RKO (cell line): Measurements from ENCODE around the gene GAS2L1.

Experiments
- DNase-seq: peaks from one replicate; pipeline ENCODE4 v3.0.0-alpha.2; 2016; ENCODE audit warnings: low spot score

Gene GAS2L1

GRCh38 chr22:29310065-29310862, 3.8 kb downstream of the GAS2L1 start:
- no peak for DNase-seq

- DNase-seq, result peak; percentile 95
These were observed 4.5 kb downstream of the GAS2L1 start for GRCh38 chr22:29310863-29311339.

DNA sequence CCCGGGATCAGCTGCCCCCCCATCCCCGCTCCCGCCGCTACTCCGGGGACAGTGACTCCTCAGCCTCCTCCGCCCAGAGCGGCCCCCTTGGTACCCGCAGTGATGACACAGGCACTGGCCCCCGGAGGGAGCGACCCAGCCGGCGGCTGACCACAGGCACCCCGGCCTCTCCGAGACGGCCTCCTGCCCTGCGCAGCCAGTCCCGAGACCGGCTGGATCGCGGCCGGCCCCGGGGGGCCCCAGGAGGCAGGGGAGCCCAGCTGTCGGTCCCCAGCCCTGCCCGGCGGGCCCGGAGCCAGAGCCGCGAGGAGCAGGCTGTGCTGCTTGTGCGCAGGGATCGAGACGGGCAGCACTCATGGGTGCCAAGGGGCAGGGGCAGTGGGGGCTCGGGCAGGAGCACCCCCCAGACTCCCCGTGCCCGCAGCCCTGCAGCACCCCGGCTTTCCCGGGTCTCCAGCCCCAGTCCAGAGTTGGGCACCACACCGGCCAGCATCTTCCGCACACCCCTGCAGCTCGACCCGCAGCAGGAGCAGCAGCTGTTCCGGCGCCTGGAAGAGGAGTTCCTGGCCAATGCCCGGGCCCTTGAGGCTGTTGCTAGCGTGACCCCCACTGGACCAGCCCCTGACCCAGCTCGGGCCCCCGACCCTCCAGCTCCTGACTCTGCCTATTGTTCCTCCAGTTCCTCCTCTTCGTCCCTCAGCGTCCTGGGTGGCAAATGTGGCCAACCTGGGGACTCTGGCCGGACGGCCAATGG, 5.2 kb downstream of the GAS2L1 start:
- no peak for DNase-seq

- DNase-seq, result no peak
These were observed 6.0 kb downstream of the GAS2L1 start for GRCh38 chr22:29312218-29313125.

DNA sequence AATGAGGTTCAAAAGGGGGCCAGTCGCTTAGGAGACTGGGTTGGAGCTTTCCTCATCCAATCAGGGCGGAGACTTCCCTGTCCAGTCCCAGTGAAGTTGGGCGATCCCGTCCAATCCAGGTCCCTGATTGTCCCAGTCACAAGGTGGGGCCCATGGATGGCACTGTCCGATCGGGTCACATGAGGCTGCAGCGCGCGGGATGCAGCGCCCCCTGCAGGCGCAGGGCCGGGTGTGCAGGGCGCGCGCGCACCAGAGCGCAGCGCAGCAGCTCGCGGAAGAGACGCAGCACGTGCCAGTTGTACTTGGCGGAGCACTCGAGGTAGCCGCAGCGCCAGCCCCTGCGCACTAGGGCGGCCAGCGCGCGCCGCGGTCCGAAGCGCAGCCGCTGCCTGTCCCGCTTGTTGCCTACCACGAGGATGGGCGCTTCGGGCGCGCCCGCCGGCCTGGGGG, 6.7 kb downstream of the GAS2L1 start:
- no peak for DNase-seq

DNA sequence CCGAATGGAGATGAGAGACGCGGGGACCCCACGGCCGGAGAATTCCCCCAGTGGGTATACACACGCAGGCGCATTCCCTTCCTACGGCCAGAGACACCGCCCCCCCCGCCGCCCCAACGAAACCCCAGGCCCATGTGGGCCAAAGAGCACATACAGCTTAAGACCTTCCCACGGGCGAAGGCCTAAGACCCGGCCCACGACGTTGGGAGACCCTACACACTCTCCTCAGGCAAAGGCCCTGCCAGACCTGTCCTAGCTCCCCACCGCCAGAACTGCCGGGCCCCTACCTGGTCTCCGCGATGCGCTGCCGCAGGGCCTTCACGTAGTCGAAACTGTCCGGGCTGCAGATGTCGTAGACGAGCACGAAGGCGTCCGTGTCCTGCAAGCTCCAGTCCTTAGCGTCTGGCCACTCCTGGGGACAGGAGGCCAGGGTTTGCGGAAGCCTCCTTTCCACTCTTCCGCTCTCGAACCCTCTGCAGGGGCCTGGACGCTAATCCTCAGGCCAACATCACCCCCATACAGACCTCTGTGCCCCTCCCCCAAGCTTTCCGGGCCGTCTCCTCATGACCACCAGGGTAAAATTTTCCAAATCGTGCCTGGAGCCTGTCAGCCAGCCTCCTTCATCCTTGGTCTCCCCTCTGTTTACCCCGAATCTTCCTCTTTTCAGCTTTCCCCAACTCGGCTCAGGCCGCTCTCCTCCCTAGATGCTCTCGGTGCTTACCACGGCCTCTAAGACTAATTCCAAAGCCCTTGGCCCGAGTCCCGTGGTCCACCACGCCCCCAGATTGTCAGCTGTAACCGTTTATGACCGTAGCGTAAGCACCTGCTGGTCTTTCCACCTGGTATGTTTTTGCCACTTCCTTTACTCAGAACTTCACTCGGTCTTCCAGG, 7.4 kb downstream of the GAS2L1 start:
- no peak for DNase-seq

DNA sequence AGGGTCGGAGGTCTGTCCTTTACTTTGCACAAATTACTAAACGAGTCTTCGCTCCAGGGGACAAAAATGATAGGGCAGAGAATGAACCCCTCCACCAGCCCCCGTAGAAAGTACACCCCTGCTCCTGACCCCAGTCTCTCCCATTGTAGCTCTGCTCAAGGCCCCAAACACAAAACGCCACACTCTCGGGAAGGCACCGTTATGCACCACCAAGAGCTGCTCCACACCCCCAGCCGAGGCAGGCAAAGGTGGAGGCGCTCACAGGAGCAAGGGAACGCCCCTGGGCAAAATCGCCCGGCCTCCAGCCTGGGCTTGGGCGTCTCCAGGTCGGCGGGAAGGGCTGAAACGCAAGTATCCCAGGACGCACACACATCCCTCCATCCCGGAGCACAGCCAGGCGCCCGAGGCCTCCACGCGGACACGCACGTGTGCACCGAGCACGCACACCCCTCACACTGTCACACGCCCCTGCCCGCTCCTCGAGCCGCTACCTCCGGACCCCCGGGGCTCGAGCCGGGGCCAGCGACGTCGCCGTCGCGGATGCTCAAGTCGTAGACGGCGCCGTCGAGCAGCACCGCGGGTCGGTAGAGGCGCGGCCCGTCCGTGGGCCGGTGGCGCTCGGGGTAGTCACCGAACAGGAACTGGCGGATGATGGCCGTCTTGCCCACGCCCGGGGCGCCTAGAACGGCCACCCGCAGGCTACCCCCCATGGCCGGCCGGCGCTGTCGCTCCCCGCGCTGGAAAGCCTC, 8.3 kb downstream of the GAS2L1 start:
- DNase-seq, result no peak

GRCh38 chr22:29315286-29316140, 9.1 kb downstream of the GAS2L1 start, which contains the start of gene RASL10A:
TSS of gene RASL10A (minus strand) at chr22:29315697. CDS start at chr22:29315246, 451 bp downstream.
- DNase-seq, result no peak

- DNase-seq, result no peak
These were observed 9.8 kb downstream of the GAS2L1 start for GRCh38 chr22:29316141-29316828.

DNA sequence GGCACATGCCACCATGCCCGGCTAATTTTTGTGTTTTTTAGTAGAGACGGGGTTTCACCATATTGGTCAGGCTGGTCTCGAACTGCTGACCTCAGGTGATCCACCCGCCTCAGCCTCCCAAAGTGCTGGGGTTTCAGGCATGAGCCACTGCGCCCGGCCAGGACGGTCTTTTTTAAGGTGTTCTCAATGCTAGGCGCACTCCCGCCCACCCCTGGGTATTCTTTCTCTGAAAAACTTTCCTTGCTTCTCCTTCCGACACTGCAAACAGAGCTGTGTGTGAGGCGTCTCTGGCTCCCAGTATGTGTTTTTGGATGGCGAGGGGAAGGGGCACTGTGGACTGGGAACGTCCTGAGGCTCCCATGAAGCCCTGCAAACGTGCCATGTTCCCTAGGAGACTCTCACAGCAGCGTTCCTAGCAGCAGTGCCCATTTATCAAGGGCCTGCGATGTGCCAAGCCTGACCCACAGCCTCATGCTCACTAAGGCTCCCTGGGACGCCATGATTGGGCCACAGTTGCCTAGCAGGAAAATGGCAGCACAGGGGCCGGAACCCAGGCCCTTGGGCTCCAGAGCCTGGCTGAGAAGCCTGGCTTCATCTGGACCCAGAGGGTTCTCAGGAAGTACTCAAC, 11.5 kb downstream of the GAS2L1 start:
- DNase-seq, result no peak

- DNase-seq, result no peak
These were observed 12.6 kb downstream of the GAS2L1 start for GRCh38 chr22:29319072-29319471.

GRCh38 chr22:29320546-29320945, 14.1 kb downstream of the GAS2L1 start:
- DNase-seq, result peak; percentile 50

DNA sequence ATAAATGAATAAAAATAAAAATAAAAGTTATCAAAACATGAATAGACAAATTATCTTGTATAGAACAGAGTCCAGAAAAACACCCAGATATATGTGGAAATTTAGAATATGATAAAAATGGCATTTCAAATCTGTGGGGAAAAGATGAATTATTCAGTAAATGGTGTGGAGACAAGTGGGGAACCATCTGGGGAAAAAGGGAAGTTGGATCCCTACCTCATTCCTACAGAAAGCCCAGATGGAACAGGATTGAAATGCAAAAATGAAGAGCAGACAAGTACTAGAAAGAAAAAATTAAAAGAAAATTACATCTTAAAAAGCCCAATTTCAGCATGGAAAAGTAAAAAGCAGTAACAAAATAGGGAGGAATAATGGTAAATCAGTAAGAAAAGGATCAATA, 17.2 kb downstream of the GAS2L1 start:
- no peak for DNase-seq

- DNase-seq, result no peak
These were observed 18.9 kb downstream of the GAS2L1 start for GRCh38 chr22:29325356-29325755.

DNA sequence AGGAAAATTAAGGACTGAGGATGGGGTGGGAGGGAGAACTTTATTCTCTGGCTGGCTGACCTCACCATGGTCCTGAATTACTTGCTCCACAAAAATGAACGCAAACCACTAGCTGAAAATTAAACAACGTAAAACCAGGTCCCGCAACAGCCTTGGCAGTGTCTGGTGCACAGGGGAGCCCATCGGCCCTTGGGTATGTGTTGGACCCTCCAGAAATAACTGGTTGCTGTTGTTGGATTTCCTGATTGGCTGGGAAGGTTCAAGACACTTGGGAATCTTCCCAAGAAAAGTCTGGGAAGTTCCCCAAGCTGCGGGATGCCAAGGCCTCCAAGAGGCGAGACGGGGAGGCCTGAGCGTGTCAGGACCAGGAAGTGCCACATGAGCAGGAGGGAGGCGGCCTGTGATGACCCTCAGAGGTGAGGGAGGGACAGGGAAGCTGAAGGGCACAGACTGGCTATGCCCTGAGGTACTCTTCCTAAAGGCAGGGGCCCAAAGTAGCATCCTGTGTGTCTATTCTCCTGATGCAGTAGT, 19.4 kb downstream of the GAS2L1 start:
- DNase-seq, result no peak

DNA sequence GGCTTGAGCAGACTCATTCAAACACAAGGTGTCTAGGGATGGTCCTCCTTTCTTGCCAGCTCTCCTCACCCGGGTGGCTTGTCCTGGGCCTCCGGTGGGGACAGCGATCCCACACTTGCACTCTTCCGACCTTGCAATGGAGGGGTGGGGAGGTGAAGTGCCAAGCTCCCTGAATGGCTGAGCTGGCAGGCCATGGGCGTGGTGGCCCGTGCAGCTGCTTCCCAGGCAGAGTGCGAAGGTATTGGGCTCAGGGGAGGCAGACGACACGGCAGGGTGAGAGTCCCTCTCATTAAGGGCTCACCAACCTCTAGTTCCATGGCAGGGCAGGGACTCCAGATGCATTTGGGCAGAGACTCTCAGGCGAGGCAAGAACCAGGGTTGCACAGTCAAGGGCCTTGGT, 20.0 kb downstream of the GAS2L1 start:
- no peak for DNase-seq

GRCh38 chr22:29327089-29327764, 20.8 kb downstream of the GAS2L1 start:
- DNase-seq, result no peak
